Fibroblast of the conjunctiva (primary cell): ENCODE measurements around the gene KIAA1586.
"Not testable (repeated sequence)": the region's sequence is repeated elsewhere in the genome, so short reads cannot be mapped to it uniquely, and the experiment has no call there.

ENCODE experiments used
- DNase-seq: peaks from one replicate; pipeline ENCODE4 v3.0.0-alpha.2; 2010; ENCODE audit warnings: low read depth

The KIAA1586 gene

GRCh38 chr6:57046332-57047256 is at the start of gene KIAA1586:
Gene KIAA1586, plus strand, starts transcription at chr6:57046693. Its CDS starts 63 bp downstream, at chr6:57046756.
- peak; percentile 76 for DNase-seq

DNA sequence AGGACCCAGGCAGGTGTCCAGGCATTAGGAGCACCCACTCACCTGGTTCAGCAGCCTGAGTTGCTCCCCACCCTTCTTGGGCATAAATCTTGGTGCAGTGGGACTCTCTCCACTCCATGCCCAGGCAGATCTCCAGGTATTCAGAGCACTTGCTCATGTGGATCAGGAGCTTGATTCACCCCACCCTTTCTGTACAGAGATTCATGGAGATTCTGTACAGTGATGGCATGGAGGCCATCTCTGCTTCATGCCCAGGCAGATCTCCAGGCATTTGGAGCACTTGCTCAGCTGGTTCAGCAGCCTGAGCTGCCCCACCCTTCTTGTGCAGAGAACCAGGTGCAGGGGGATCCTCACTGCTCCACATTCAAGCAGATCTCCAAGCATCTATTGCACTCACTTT is 47.4 kb upstream of the KIAA1586 start:
- DNase-seq, result no peak

DNA sequence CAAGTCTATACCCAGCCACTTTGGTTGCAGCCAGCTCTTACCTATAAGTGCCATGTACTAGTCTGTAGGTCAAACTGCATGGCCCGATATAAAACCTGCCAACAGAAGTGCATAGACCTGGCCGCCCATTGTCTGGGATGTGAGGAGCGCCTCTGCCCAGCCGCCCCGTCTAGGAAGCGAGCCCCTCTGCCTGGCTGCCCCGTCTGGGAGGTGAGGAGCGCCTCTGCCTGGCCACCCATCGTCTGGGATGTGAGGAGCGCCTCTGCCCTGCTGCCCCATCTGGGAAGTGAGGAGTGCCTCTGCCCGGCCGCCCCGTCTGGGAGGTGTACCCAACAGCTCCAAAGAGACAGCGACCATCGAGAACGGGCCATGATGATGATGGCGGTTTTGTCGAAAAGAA is 46.7 kb upstream of the KIAA1586 start:
- not testable (repeated sequence) for DNase-seq

DNA sequence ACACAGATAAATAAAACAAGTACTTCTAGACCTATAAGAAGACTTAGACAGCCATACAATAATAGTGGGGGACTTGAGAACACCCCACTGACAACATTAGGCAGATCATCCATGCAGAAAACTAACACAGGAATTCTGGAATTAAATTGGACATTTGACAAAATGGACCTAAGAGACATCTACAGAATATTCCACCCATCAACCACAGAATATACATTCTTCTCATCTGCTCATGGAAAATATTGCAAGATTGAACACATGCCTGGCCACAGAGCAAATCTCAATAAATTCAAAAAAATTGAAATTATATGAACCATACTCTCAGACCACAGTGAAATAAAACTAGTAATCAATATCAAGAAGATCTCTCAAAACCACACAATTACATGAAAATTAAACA is 44.3 kb upstream of the KIAA1586 start:
- DNase-seq, result no peak

- no peak for DNase-seq
These were observed 42.2 kb upstream of the KIAA1586 start for GRCh38 chr6:57004292-57004691.

DNA sequence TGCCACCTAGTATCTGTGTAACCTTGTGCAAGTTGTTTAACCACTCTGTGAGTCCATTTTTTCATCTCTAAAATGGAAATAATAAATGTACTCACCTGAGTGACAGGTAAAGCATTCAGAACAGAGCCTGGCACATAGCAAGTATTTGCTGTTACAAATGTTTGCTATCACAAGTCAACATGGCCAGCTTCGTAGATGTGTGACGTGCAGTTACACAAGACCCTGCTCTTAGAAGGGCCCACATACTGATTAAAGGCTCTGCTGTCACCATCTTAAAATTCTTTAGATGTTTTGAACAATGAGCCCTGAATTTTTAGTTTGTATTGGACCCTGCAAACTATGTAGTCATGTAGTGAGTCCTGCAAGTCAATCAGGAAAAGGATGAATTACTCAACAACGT is 40.4 kb upstream of the KIAA1586 start:
- no peak for DNase-seq

DNA sequence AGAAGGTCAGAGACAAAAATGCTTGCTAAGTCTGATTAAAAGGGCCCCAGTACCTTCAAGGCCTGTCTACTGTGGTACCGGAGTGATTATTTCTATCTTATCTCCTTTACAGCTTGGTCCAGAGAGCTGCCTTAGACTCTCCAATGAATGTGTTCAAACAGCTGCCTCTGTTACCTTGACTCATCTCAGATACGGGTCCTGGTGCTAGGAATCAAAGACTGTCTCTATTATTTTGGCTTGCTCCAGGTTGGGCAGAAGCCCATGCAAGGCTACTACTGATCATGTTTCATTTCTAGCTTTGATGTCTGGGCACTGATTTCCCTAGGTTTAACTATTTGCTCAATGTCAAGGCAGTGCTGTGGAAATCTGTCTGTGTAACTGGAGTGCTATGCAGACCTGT is 38.4 kb upstream of the KIAA1586 start:
- not testable (repeated sequence) for DNase-seq

DNA sequence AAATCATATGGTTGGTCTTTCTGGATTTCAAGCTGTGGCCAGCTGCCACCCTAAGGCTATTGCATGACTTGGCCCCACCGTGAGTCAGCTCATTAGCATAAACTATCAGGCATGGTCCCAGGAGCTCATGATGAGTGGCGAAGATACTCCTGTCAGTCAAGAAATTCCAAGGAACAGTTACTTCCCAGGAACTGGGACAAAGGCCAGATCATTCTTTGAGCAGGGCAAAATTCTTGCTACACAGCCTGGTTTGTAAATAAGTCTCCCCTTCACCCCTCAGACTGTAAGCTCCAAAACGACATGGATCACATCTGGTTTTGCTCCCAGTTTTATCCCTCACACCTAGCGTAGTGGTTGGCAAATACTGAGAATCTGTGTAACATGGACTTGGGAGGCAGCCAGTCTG is 33.0 kb upstream of the KIAA1586 start:
- DNase-seq, result peak; percentile 72

GRCh38 chr6:57017069-57017468 is 29.4 kb upstream of the KIAA1586 start:
- DNase-seq, result no peak

DNA sequence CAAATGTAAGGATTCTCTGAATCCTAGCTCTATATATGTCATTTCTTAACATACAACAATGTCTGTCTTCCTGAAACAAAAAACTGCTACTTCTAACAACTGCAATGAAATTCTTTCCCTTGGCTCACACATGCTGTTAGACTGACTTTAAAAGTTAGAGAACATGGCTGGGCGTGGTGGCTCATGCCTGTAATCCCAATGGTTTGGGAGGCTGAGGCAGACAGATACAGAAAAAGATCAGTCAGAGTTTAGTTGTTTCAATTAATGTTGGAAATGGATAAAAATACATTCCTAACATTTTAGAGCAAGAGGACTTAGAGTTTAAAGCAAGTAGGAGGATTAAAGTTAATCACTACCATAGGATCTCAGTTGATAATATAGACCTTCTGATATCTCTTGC is 28.7 kb upstream of the KIAA1586 start:
- DNase-seq, result no peak

- no peak for DNase-seq
These were observed 27.1 kb upstream of the KIAA1586 start for GRCh38 chr6:57019434-57019833.

DNA sequence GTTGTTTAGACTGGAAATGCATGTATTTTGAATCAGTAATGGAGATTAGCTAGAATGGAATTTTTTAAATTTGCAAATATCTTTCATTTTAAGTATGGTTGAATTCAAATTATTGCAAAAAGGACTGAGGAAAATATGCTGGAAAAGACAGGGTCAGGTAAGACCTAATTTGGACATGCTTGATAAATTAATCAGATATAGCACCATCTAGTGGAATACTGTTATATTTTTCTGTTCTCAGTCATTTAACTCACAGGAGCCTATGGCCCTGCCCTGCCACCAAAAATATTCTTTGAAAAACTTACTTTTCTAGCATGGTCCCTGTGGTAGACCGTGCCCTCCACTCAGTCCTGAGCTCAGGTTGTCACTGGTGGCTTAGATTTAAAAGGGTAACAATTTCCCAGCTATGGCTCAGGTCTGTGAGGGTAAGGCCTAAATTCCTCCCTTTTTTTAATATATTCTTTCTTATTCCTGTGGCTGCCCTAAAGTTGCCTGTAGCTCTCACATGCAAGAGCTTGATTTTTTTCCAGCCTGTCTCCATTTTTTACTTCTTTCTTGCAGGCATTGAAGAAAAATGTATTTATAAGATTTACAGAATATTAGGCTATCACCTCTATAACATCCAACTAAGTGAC is 25.3 kb upstream of the KIAA1586 start:
- DNase-seq, result peak; percentile 38

GRCh38 chr6:57024321-57024720 is 22.2 kb upstream of the KIAA1586 start:
- DNase-seq, result no peak

- no peak for DNase-seq
These were observed 21.7 kb upstream of the KIAA1586 start for GRCh38 chr6:57024775-57025174.

- no peak for DNase-seq
These were observed 20.5 kb upstream of the KIAA1586 start for GRCh38 chr6:57026001-57026400.

DNA sequence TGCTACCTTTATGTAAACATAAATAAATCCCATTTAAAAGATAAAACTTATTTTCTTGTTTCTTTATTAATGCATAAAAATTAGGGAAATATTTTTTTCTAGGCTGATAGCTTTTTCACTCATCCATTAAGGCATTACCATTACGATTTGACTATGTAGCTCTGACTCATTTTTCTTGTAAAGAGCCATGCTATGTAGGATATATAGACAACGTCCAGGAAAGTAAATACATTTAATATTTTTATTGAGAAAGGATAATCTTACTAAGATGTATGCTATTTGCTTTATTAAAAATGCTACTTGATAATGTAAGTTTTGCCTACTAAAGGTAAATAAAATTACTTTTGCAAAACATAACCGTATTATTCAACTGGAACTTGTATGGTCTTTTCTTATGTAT is 19.2 kb upstream of the KIAA1586 start:
- DNase-seq, result no peak

GRCh38 chr6:57029213-57029612 is 17.3 kb upstream of the KIAA1586 start:
- no peak for DNase-seq

DNA sequence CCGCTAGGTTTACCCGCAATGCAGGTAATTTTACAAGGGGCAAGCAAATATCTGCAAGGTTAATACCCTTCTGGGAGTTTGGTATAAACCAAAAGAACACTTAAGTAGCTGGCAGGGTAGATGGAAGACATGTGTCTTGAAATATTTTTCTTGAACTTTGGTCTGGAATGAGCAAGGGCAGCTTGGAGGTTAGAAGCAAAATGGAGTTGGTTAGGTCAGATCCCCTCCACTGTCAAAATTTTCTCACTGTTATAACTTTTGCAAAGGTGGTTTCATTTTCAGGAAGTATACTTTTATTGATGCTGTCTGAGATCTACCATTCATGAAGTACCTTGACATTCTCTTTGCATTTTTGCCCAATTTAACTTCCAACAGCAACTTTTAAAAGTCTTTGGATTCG is 13.3 kb upstream of the KIAA1586 start:
- DNase-seq, result no peak

DNA sequence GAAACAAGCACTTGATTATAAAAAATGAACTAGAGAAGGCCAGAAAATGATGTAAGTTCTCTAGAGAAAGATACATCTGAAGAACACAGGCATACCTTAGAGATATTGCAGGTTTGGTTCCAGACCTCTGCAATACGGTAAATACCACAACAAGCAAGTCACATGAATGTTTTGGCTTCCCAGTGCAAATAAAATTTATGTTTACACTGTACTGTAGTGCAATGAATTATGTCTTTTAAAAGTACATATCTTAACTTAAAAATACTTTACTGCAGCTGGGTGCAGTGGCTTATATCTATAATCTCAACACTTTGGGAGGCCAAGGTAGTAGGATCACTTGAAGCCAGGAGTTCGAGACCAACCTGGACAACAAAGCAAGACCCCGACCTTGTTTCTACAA is 10.9 kb upstream of the KIAA1586 start:
- DNase-seq, result no peak

DNA sequence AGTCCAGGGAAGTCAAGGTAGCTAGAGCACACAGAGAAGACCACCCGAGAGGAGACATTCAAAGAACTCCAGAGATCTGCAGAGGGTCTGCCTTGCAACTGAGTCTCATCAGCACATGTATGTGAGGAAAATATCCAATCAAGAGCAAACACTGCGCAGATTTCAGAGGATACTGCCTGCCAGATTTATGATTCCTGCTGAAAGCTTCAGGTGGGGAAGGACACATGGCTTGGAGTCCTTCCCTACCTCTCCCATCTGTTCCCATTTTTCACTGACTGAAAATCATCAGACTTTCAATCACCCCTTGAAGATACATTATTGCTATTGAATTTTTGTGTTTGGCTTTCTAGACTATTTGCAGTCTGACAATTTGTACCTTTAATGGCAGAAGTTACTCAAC is 7.6 kb upstream of the KIAA1586 start:
- DNase-seq, result no peak

GRCh38 chr6:57040011-57040410 is 6.5 kb upstream of the KIAA1586 start:
- no peak for DNase-seq

DNA sequence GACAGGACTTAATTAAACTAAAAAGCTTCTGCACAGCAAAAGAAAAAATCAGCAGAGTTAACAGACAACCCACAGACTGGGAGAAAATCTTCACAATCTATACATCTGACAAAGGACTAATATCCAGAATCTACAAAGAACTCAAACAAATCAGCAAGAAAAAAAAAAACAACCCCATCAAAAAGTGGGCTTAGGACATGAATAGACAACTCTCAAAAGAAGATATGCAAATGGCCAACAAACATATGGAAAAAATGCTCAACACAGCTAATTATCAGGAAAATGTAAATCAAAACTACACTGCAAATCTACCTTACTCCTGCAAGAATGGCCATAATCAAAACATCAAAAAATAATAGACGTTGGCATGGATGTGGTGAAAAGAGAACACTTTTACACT is 2.4 kb upstream of the KIAA1586 start:
- not testable (repeated sequence) for DNase-seq

DNA sequence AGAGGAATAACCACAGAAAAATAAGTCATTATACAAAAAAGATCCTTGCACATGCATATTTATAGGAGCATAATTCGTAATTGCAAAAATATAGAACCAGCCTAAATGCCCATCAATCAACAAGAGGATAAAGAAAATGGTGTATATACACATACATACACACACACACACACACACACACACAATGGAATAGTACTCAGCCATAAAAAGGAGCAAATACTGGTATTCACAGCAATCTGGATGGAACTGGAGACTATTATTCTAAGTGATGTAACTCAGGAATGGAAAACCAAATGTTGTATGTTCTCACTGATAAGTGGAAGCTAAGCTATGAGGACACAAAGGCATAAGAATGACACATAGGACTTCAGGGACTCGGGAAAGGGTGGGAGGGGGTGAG is 1.9 kb upstream of the KIAA1586 start:
- no peak for DNase-seq

GRCh38 chr6:57047257-57047585 is 728 bp downstream of the KIAA1586 start:
- DNase-seq, result not testable (repeated sequence)
